H1 (cell line): ENCODE data around the gene MALT1. TPM values are rescaled to one million over a fixed set of nuclear protein-coding genes. Genes with fewer than 3 reads are reported as not detected.

Experiments used
- CTCF ChIA-PET: fragments of 300-600 bp; sonication (Branson Sonifier 250); formaldehyde crosslinking; loops from one replicate; lab custom pipeline; 2021; ENCODE audit not compliant: partially characterized antibody; lab: Charles Lee
- POLR2A ChIA-PET: fragments of 300-600 bp; sonication (Branson Sonifier 250); formaldehyde crosslinking; loops from one replicate; lab custom pipeline; 2021; ENCODE audit warnings: inconsistent platforms; ENCODE audit not compliant: partially characterized antibody; lab: Charles Lee
- DNase-seq, 2 experiments: peaks; one replicate each; pipeline versions ENCODE4 v3.0.0 to v3.0.0-alpha.2; 2010 to 2022; ENCODE audit warnings: low spot score in 2 of 2, low read depth in 1 of 2, mixed read lengths in 1 of 2
- FAIRE-seq: peaks from 2 replicates; lab custom pipeline; 2011; peaks lifted over from hg19 to GRCh38; lab: Jason Lieb, UNC
- H2AFZ ChIP-seq: 2 replicates; pipeline ENCODE4 v1.8.1; 2012; ENCODE audit warnings: low read length, inconsistent platforms
- H2AK5ac ChIP-seq: 2 replicates; pipeline ENCODE4 v1.6.1; 2013; ENCODE audit warnings: low read depth, low read length
- H2BK120ac ChIP-seq: replicated peaks from 2 replicates; pipeline ENCODE3; 2013; ENCODE audit warnings: low read depth, low read length, inconsistent platforms
- H2BK12ac ChIP-seq: 2 replicates; pipeline ENCODE4 v1.6.1; 2013; ENCODE audit warnings: low read depth, low read length
- H2BK15ac ChIP-seq: 2 replicates; pipeline ENCODE4 v1.6.1; 2013; ENCODE audit warnings: low read length
- H2BK20ac ChIP-seq: 2 replicates; pipeline ENCODE4 v1.6.1; 2013; ENCODE audit warnings: low read length
- H2BK5ac ChIP-seq: 2 replicates; pipeline ENCODE4 v1.6.1; 2013; ENCODE audit warnings: low read depth, low read length
- H3K14ac ChIP-seq: 2 replicates; pipeline ENCODE4 v1.6.1; 2013; ENCODE audit warnings: inconsistent platforms; ENCODE audit not compliant: insufficient read length
- H3K18ac ChIP-seq: 2 replicates; pipeline ENCODE4 v1.6.1; 2013; ENCODE audit warnings: low read length; ENCODE audit errors: extremely low read depth
- H3K23ac ChIP-seq: 2 replicates; pipeline ENCODE4 v1.6.1; 2013; ENCODE audit warnings: inconsistent platforms; ENCODE audit not compliant: insufficient read length
- H3K23me2 ChIP-seq: 2 replicates; pipeline ENCODE4 v1.6.1; 2013; ENCODE audit warnings: low read depth, low read length
- H3K27ac ChIP-seq: 2 replicates; pipeline ENCODE4 v1.6.1; 2011; ENCODE audit warnings: low read depth, low read length, inconsistent platforms
- H3K27me3 ChIP-seq, 4 experiments: replicated peaks in 1 of 4; 1 replicate in 1 of 4; 2 replicates in 3 of 4; pipeline versions ENCODE4 v1.6.1 to v1.8.1; 2011 to 2013; ENCODE audit warnings: low read length in 3 of 4, mild to moderate bottlenecking in 3 of 4, inconsistent platforms in 2 of 4, mixed read lengths in 2 of 4, moderate library complexity in 1 of 4; ENCODE audit not compliant: control insufficient read depth in 3 of 4, insufficient read depth in 3 of 4; ENCODE audit errors: extremely low read depth in 1 of 4
- H3K36me3 ChIP-seq, 4 experiments: 2 replicates each; pipeline versions ENCODE4 v1.6.1 to v1.8.1; 2011 to 2013; ENCODE audit warnings: mild to moderate bottlenecking in 4 of 4, low read length in 3 of 4, moderate library complexity in 2 of 4, control low read depth in 1 of 4, inconsistent platforms in 1 of 4; ENCODE audit not compliant: insufficient read depth in 4 of 4, control insufficient read depth in 2 of 4
- H3K4ac ChIP-seq: replicated peaks from 2 replicates; pipeline ENCODE3; 2013; ENCODE audit warnings: low read length, low read depth, mixed read lengths, inconsistent platforms; ENCODE audit not compliant: insufficient read length
- H3K4me1 ChIP-seq, 4 experiments: replicated peaks in 1 of 4; 1 replicate in 1 of 4; 2 replicates in 3 of 4; pipeline versions ENCODE4 v1.6.1 to v1.8.1; 2011 to 2013; ENCODE audit warnings: low read length in 3 of 4, inconsistent platforms in 2 of 4, mixed read lengths in 1 of 4; ENCODE audit not compliant: insufficient read depth in 4 of 4, control insufficient read depth in 3 of 4
- H3K4me2 ChIP-seq, 2 experiments: 2 replicates each; pipeline versions ENCODE4 v1.6.1 to v1.8.1; 2011 to 2013; ENCODE audit warnings: low read depth in 2 of 2, low read length in 2 of 2, control low read depth in 1 of 2, inconsistent platforms in 1 of 2, mild to moderate bottlenecking in 1 of 2; ENCODE audit not compliant: insufficient read depth in 1 of 2
- H3K4me3 ChIP-seq, 4 experiments: fragments of 200-600, 300-600 bp in 1 of 4; sonication (generic), shearing (Covaris generic), sonication (Bioruptor Twin) in 1 of 4; 2 replicates each; pipeline versions ENCODE4 v1.5.1 to v1.8.1; 2011 to 2016; ENCODE audit warnings: low read length in 4 of 4, low read depth in 3 of 4, control low read depth in 2 of 4, inconsistent platforms in 2 of 4, mild to moderate bottlenecking in 2 of 4, mixed read lengths in 1 of 4, moderate library complexity in 1 of 4; ENCODE audit not compliant: insufficient read depth in 2 of 4; ENCODE audit errors: extremely low read depth in 1 of 4
- H3K56ac ChIP-seq: replicated peaks from 2 replicates; pipeline ENCODE3; 2013; ENCODE audit warnings: low read depth, mild to moderate bottlenecking, mixed read lengths, low read length, inconsistent platforms; ENCODE audit not compliant: insufficient read length
- H3K79me1 ChIP-seq: 2 replicates; pipeline ENCODE4 v1.6.1; 2013; ENCODE audit warnings: low read depth, low read length, control low read depth
- H3K79me2 ChIP-seq, 2 experiments: 2 replicates each; pipeline versions ENCODE4 v1.6.1 to v1.8.1; 2012 to 2013; ENCODE audit warnings: low read length in 2 of 2, mild to moderate bottlenecking in 2 of 2, inconsistent platforms in 1 of 2; ENCODE audit not compliant: insufficient read depth in 2 of 2, control insufficient read depth in 1 of 2
- H3K9ac ChIP-seq, 4 experiments: replicated peaks in 1 of 4; 1 replicate in 1 of 4; 2 replicates in 3 of 4; pipeline versions ENCODE4 v1.6.1 to v1.8.1; 2011 to 2013; ENCODE audit warnings: low read depth in 3 of 4, low read length in 3 of 4, control low read depth in 2 of 4, mild to moderate bottlenecking in 2 of 4, moderate library complexity in 2 of 4, inconsistent platforms in 1 of 4; ENCODE audit errors: extremely low read depth in 1 of 4
- H3K9me3 ChIP-seq, 2 experiments: 2 replicates each; pipeline versions ENCODE4 v1.6.1 to v1.8.1; 2012 to 2013; ENCODE audit warnings: mild to moderate bottlenecking in 2 of 2, moderate library complexity in 2 of 2, control low read depth in 1 of 2, inconsistent platforms in 1 of 2, low read depth in 1 of 2, low read length in 1 of 2, mixed read lengths in 1 of 2; ENCODE audit not compliant: insufficient read depth in 2 of 2
- H4K20me1 ChIP-seq, 2 experiments: replicated peaks in 1 of 2; 2 replicates each; pipeline versions ENCODE3 to v1.8.1; 2011 to 2013; ENCODE audit warnings: inconsistent platforms in 2 of 2, low read length in 2 of 2, mild to moderate bottlenecking in 1 of 2; ENCODE audit not compliant: insufficient read depth in 2 of 2, control insufficient read depth in 1 of 2
- H4K5ac ChIP-seq: 2 replicates; pipeline ENCODE4 v1.6.1; 2013; ENCODE audit warnings: low read length, low read depth, mixed read lengths, inconsistent platforms; ENCODE audit not compliant: insufficient read length
- H4K8ac ChIP-seq: 2 replicates; pipeline ENCODE4 v1.8.0; 2013; ENCODE audit warnings: mild to moderate bottlenecking, moderate library complexity, low read length, inconsistent platforms; ENCODE audit not compliant: insufficient read depth; ENCODE audit errors: extremely low read depth
- H4K91ac ChIP-seq: replicated peaks from 2 replicates; pipeline ENCODE3; 2013; ENCODE audit warnings: low read length, mixed read lengths, inconsistent platforms; ENCODE audit not compliant: insufficient read length
- CBX5 ChIP-seq: fragments of 300-800, 300-1000 bp; sonication (generic); IDR thresholded peaks from 2 replicates; pipeline ENCODE4 v1.7.1; 2016; ENCODE audit warnings: antibody characterized with exemption, low read length, low read depth
- KDM1A ChIP-seq: fragments of 200-600, 300-600 bp; sonication (generic); IDR thresholded peaks from 2 replicates; pipeline ENCODE4 v1.7.1; 2016; ENCODE audit warnings: mild to moderate bottlenecking, low read length, borderline replicate concordance
- KDM5A ChIP-seq: fragments of 200-600 bp; IDR thresholded peaks from 2 replicates; pipeline ENCODE4 v1.7.1; 2012; ENCODE audit warnings: mild to moderate bottlenecking, low read length, inconsistent platforms, mixed read lengths
- RAD21 ChIP-seq, 2 experiments: IDR thresholded peaks in 1 of 2; conservative IDR thresholded peaks in 1 of 2; 2 replicates each; pipeline ENCODE4 v1.6.1; 2011; ENCODE audit warnings: low read depth in 2 of 2, low read length in 2 of 2, improper control_type of control experiment in 1 of 2, inconsistent platforms in 1 of 2, mild to moderate bottlenecking in 1 of 2, moderate library complexity in 1 of 2
- RNF2 ChIP-seq: fragments of 200-900, 300-1000 bp; sonication (generic); IDR thresholded peaks from 2 replicates; pipeline ENCODE4 v1.7.1; 2016; ENCODE audit warnings: borderline replicate concordance, low read depth, mild to moderate bottlenecking, antibody characterized with exemption, low read length; ENCODE audit not compliant: poor library complexity, severe bottlenecking; ENCODE audit errors: missing control alignments
- TAF7 ChIP-seq: optimal IDR thresholded peaks from 2 replicates; pipeline ENCODE3; 2011; ENCODE audit warnings: low read depth, mild to moderate bottlenecking, inconsistent platforms, low read length, moderate library complexity, borderline replicate concordance
- TBP ChIP-seq: IDR thresholded peaks from 2 replicates; pipeline ENCODE4 v1.6.1; 2011; ENCODE audit warnings: low read depth, low read length, improper control_type of control experiment
- YY1 ChIP-seq: IDR thresholded peaks from 2 replicates; pipeline ENCODE4 v1.6.1; 2011; ENCODE audit warnings: low read depth, mild to moderate bottlenecking, low read length
- WGBS, 2 experiments: shearing (Covaris generic) in 1 of 2; methylation state at CpG; one replicate each; pipeline versions ENCODE4 v1.1.6 to v1.1.7; 2013 to 2015; ENCODE audit warnings: low lambda C conversion rate in 2 of 2, mixed read lengths in 2 of 2, inconsistent platforms in 1 of 2, low coverage in 1 of 2, missing lambda C conversion rate in 1 of 2; ENCODE audit not compliant: insufficient replicate concordance in 2 of 2, insufficient coverage in 1 of 2, insufficient read length in 1 of 2; ENCODE audit errors: extremely low coverage in 1 of 2, missing lambda C conversion rate in 1 of 2; 5-methylcytosine and 5-hydroxymethylcytosine counted together
- polyA plus RNA-seq, 7 experiments: library from polyadenylated mRNA; depleted of rRNA in 3 of 7; stranded (reverse) in 5 of 7; unstranded in 2 of 7; fragments of >200 nt in 5 of 7; fragments of 200-250 nt in 2 of 7; gene quantifications; 1 replicate in 5 of 7; 2 replicates in 1 of 7; 4 replicates in 1 of 7; pipeline versions ENCODE4 v1.2.1 to v1.2.3, GENCODE V29; 2011 to 2013; ENCODE audit warnings: missing spikeins in 2 of 7, mixed read lengths in 2 of 7
- total RNA-seq: library from RNA; stranded (reverse); fragmentation: NEBNext Ultra II Directional; extraction: Animal tissue kit (Norgen Biotek cat#: 25700); gene quantifications from 2 replicates; pipeline ENCODE4 v1.2.1, GENCODE V29; 2021
- TF ChIP-seq, protein P1 (sequence below), 3 experiments: IDR thresholded peaks; 1 replicate in 2 of 3; 2 replicates in 1 of 3; pipeline versions ENCODE4 v1.5.1 to v1.6.1; 2011; ENCODE audit warnings: low read length in 3 of 3, mild to moderate bottlenecking in 3 of 3, inconsistent platforms in 2 of 3, low read depth in 1 of 3, moderate library complexity in 1 of 3; ENCODE audit not compliant: insufficient read depth in 1 of 3; ENCODE audit errors: control extremely low read depth in 1 of 3

Gene MALT1
- total and polyA plus RNA-seq, 2 of the 8 experiments (the other 6 are each of a cell fraction or from before 2014, with no cell fraction given) = 10.7 to 25.9 TPM

DNA sequence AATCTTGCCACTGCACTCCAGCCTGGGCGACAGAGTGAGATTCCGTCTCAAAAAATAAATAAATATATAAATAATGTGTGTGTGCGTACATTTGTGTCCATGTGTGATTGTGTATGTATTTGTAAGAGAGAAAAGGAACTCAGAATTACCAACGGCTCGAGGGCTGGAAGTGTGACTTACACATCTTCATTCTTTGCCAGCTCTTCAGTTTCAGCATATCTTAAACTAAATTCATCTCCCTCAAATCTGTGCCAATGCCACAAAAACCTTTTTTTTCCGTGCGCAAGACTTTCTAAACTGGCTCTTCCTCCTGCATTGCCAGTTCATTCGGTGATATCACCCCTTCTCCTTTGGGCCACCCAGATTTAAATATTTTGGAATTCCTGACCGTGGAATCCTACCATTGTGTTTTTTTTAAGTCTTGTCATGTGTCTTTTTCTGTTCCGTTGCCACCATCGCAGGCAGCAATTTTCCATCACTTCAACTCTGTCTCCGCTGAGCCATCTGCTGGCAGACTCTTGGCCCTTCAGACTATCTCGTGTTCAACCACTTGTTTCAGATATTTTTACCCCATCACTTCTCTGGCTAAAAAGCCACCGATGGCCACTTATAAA is 116.4 kb downstream of the MALT1 start:
- H3K23ac ChIP-seq = no peak overlapping the region
- 0 out of 2 replicates have a peak overlapping the region, but pooled peaks have one; percentile 10 for H2BK15ac ChIP-seq
- ChIA-PET CTCF (interaction anchor here (0.8 to 26.9 kb wide), 5 partner anchors 9 to 277 kb away, joined by 3 to 591 read pairs (median 3); no protein-coding TSS in a partner anchor), POLR2A (interaction anchor here (0.7 kb wide), 1 partner anchor 79 kb away, joined by 3 read pairs; no protein-coding TSS in a partner anchor)
- no peak overlapping the region for H3K27ac ChIP-seq
- 0 out of 2 replicates have a peak overlapping the region, but pooled peaks have one; percentile 13 for H2BK12ac ChIP-seq
- 84 to 100% methylated on average over 1 to 14 of the region's 14 CpGs for WGBS, 2 experiments
- H3K4me3 ChIP-seq = no peak overlapping the region
- H2BK120ac ChIP-seq = no peak overlapping the region
- peaks cover 4 to 17% (median 13%) of the 10 kb centered on the region in 4 experiments for H3K4me1 ChIP-seq
- no peaks in the 10 kb centered on the region for H3K27me3 ChIP-seq
- no peak overlapping the region for H3K56ac ChIP-seq
- FAIRE-seq (no peak), DNase-seq (no peak)
- H4K20me1 ChIP-seq = no peaks in the 10 kb centered on the region
- no peak overlapping the region for H3K4ac ChIP-seq
- no peaks in the 10 kb centered on the region for H3K9me3 ChIP-seq
- H3K4me2 ChIP-seq = no peak overlapping the region
- no peak overlapping the region for H2AK5ac ChIP-seq
- no peaks in the 10 kb centered on the region for H3K79me2 ChIP-seq
- H3K9ac ChIP-seq = no peak overlapping the region
- no peaks in the 10 kb centered on the region for H3K79me1 ChIP-seq
- H2BK5ac ChIP-seq = no peak overlapping the region
- H3K23me2 ChIP-seq = no peaks in the 10 kb centered on the region
- no peak overlapping the region for H3K18ac ChIP-seq
- H4K5ac ChIP-seq = no peak overlapping the region
- no peak overlapping the region for H4K8ac ChIP-seq
- H3K36me3 ChIP-seq = no peaks in the 10 kb centered on the region
- H2BK20ac ChIP-seq = peak overlapping the region; percentile 25; the same call in 1 of the 2 replicates
- no peak overlapping the region for H4K91ac ChIP-seq
- H3K14ac ChIP-seq = no peak overlapping the region
- no peak overlapping the region for H2AFZ ChIP-seq
- TF ChIP-seq, protein P1, sequence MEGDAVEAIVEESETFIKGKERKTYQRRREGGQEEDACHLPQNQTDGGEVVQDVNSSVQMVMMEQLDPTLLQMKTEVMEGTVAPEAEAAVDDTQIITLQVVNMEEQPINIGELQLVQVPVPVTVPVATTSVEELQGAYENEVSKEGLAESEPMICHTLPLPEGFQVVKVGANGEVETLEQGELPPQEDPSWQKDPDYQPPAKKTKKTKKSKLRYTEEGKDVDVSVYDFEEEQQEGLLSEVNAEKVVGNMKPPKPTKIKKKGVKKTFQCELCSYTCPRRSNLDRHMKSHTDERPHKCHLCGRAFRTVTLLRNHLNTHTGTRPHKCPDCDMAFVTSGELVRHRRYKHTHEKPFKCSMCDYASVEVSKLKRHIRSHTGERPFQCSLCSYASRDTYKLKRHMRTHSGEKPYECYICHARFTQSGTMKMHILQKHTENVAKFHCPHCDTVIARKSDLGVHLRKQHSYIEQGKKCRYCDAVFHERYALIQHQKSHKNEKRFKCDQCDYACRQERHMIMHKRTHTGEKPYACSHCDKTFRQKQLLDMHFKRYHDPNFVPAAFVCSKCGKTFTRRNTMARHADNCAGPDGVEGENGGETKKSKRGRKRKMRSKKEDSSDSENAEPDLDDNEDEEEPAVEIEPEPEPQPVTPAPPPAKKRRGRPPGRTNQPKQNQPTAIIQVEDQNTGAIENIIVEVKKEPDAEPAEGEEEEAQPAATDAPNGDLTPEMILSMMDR (IDR thresholded peaks at IDR 0.05; ENCODE audit: control extremely low read depth in 1 of 3, insufficient read depth in 1 of 3, low read depth in 1 of 3, low read length in 3 of 3) = peak in 1 of 3 experiments; percentile 25; a peak in 1 of 4 replicates
- TF ChIP-seq CBX5 (no peak), KDM1A (no peak), RAD21 (IDR thresholded peaks at IDR 0.05 in 1 of 2, conservative IDR thresholded peaks at IDR 0.05 in 1 of 2; ENCODE audit: low read depth in 2 of 2, low read length in 2 of 2) (peak; percentile 10 to 28; a peak in 2 of 4 replicates), RNF2 (no peak), YY1 (no peak), TBP (no peak), TAF7 (no peak), KDM5A (no peak)
